B cell (primary cell): ENCODE data around the gene CARD9.
"Not testable (repeated sequence)": the region's sequence is repeated elsewhere in the genome, so short reads cannot be mapped to it uniquely, and the experiment has no call there.

ENCODE experiments used
- CTCF ChIP-seq: fragments of 200-600 bp; IDR thresholded peaks from one replicate; pipeline ENCODE4 v1.8.0; 2022; ENCODE audit warnings: antibody characterized with exemption, mild to moderate bottlenecking
- EZH2 ChIP-seq: IDR thresholded peaks from 2 replicates; pipeline ENCODE4 v1.6.1; 2012; ENCODE audit warnings: borderline replicate concordance, low read depth, mild to moderate bottlenecking, moderate library complexity, low read length; ENCODE audit not compliant: insufficient read depth, poor library complexity, severe bottlenecking

- TF ChIP-seq CTCF, EZH2: not testable (repeated sequence)
Observed at GRCh38 chr9:136319244-136319643, 54.2 kb downstream of the CARD9 start.
